Peyer's patch (tissue), 4 donors: ENCODE data around the gene DNAJB12. TPM values are rescaled to one million over a fixed set of nuclear protein-coding genes. Genes with fewer than 3 reads are reported as not detected.
"Not testable (repeated sequence)": the region's sequence is repeated elsewhere in the genome, so short reads cannot be mapped to it uniquely, and the experiment has no call there.

Source experiments
- DNase-seq, 3 donors: peaks; one replicate each; pipeline ENCODE4 v3.0.0-alpha.2; 2017 to 2019
- H3K27ac ChIP-seq, 4 donors: fragments of 200-600 bp; sonication (generic); one replicate each; pipeline ENCODE4 v1.5.1; 2016 to 2019
- H3K27me3 ChIP-seq, 2 donors: fragments of 200-600 bp; sonication (generic); one replicate each; pipeline ENCODE4 v1.5.1; 2019
- H3K36me3 ChIP-seq, 3 donors: fragments of 200-600 bp; sonication (generic); one replicate each; pipeline ENCODE4 v1.5.1; 2016 to 2019
- H3K4me1 ChIP-seq, 4 donors: fragments of 200-600 bp; sonication (generic); one replicate each; pipeline ENCODE4 v1.5.1; 2016 to 2019
- H3K4me3 ChIP-seq, 4 donors: fragments of 200-600 bp; sonication (generic); 1 replicate in 3 of 4; 2 replicates in 1 of 4; pipeline ENCODE4 v1.5.1; 2016 to 2019; ENCODE audit warnings: mild to moderate bottlenecking in 1 of 4
- H3K9me3 ChIP-seq, 4 donors: fragments of 200-600 bp; sonication (generic); one replicate each; pipeline ENCODE4 v1.5.1; 2016 to 2019; ENCODE audit warnings: mild to moderate bottlenecking in 1 of 4
- CTCF ChIP-seq, 6 experiments: fragments of 450-650 bp in 4 of 6; fragments of 200-600 bp in 2 of 6; sonication (generic) in 1 of 6; IDR thresholded peaks; one replicate each; pipeline ENCODE4 v1.5.1; 2017 to 2019; ENCODE audit warnings: antibody characterized with exemption in 6 of 6, mild to moderate bottlenecking in 3 of 6, moderate library complexity in 1 of 6
- POLR2A ChIP-seq, 2 donors: fragments of 450-650 bp; IDR thresholded peaks; one replicate each; pipeline ENCODE4 v1.5.1; 2017; ENCODE audit warnings: antibody characterized with exemption in 2 of 2, mild to moderate bottlenecking in 2 of 2, moderate library complexity in 2 of 2
- total RNA-seq, 4 donors: library from RNA; depleted of rRNA; stranded (reverse); fragments of >200 nt; gene quantifications; one replicate each; pipeline ENCODE4 v1.1.0, GENCODE V29; 2016

DNAJB12 gene
- total RNA-seq, 4 donors from 2014 or later: 33.0 to 54.1 (median 47.2) TPM

- Histone ChIP-seq H3K36me3 (no peaks in the 10 kb centered on the region), H3K27ac (no peak overlapping the region), H3K4me1 (no peaks in the 10 kb centered on the region), H3K9me3 (no peaks in the 10 kb centered on the region), H3K27me3 (no peaks in the 10 kb centered on the region), H3K4me3 (no peak overlapping the region)
- DNase-seq: no peak
- TF ChIP-seq CTCF (IDR thresholded peaks at IDR 0.05) (no peak), POLR2A (IDR thresholded peaks at IDR 0.05) (no peak)
These were observed 33.3 kb upstream of the DNAJB12 start for GRCh38 chr10:72388062-72388461.

- no peaks in the 10 kb centered on the region for H3K36me3 ChIP-seq
- H3K4me1 ChIP-seq: no peaks in the 10 kb centered on the region
- H3K9me3 ChIP-seq: no peaks in the 10 kb centered on the region
- H3K4me3 ChIP-seq: no peak overlapping the region
- no peaks in the 10 kb centered on the region for H3K27me3 ChIP-seq
- DNase-seq: no peak
- TF ChIP-seq CTCF (IDR thresholded peaks at IDR 0.05) (no peak), POLR2A (IDR thresholded peaks at IDR 0.05) (no peak)
- no peak overlapping the region for H3K27ac ChIP-seq
These were observed 32.3 kb upstream of the DNAJB12 start for GRCh38 chr10:72386916-72387586.

- no peaks in the 10 kb centered on the region for H3K4me1 ChIP-seq
- no peak overlapping the region for H3K4me3 ChIP-seq
- H3K36me3 ChIP-seq: no peaks in the 10 kb centered on the region
- no peaks in the 10 kb centered on the region for H3K27me3 ChIP-seq
- DNase-seq: no peak
- TF ChIP-seq CTCF (IDR thresholded peaks at IDR 0.05) (no peak), POLR2A (IDR thresholded peaks at IDR 0.05) (no peak)
- H3K9me3 ChIP-seq: no peaks in the 10 kb centered on the region
- H3K27ac ChIP-seq: no peak overlapping the region
These were observed 31.0 kb upstream of the DNAJB12 start for GRCh38 chr10:72385724-72386123.

- not testable (repeated sequence) for H3K4me3 ChIP-seq, H3K9me3 ChIP-seq, H3K36me3 ChIP-seq, H3K4me1 ChIP-seq, H3K27me3 ChIP-seq, H3K27ac ChIP-seq, DNase-seq
These were observed 30.3 kb upstream of the DNAJB12 start for GRCh38 chr10:72384982-72385381.

GRCh38 chr10:72379776-72380175 is 25.1 kb upstream of the DNAJB12 start:
- no peak overlapping the region for H3K4me3 ChIP-seq
- no peak for TF ChIP-seq POLR2A (IDR thresholded peaks at IDR 0.05)
- no peak for TF ChIP-seq CTCF (IDR thresholded peaks at IDR 0.05)
- no peak for DNase-seq
- H3K4me1 ChIP-seq: no peaks in the 10 kb centered on the region
- no peaks in the 10 kb centered on the region for H3K9me3 ChIP-seq
- peaks cover 0 to 12% (median 0%) of the 10 kb centered on the region in 3 donors for H3K36me3 ChIP-seq
- no peak overlapping the region for H3K27ac ChIP-seq
- H3K27me3 ChIP-seq: no peaks in the 10 kb centered on the region

- TF ChIP-seq CTCF (IDR thresholded peaks at IDR 0.05) (no peak), POLR2A (IDR thresholded peaks at IDR 0.05) (no peak)
- Histone ChIP-seq H3K4me1 (no peaks in the 10 kb centered on the region), H3K9me3 (no peaks in the 10 kb centered on the region), H3K27me3 (no peaks in the 10 kb centered on the region), H3K27ac (no peak overlapping the region), H3K4me3 (no peak overlapping the region), H3K36me3 (peaks cover 0 to 12% (median 0%) of the 10 kb centered on the region in 3 donors)
- no peak for DNase-seq
These were observed 24.3 kb upstream of the DNAJB12 start for GRCh38 chr10:72379062-72379461.
